ENCODE data around the gene RPN1. TPM values are rescaled to one million over a fixed set of nuclear protein-coding genes. Genes with fewer than 3 reads are reported as not detected.
"Not testable (repeated sequence)": the region's sequence is repeated elsewhere in the genome, so short reads cannot be mapped to it uniquely, and the experiment has no call there.

The RPN1 gene
- total RNA-seq, 1 donor from 2014 or later: 285 TPM

- TF ChIP-seq CTCF (conservative IDR thresholded peaks at IDR 0.05; ENCODE audit: low read depth, low read length): no peak
- DNase-seq (ENCODE audit: low read depth): no peak
- no peak overlapping the region for H3K4me3 ChIP-seq (ENCODE audit: low read depth, low read length)
These were observed 34.5 kb upstream of the RPN1 start for GRCh38 chr3:128684986-128685726.

- no peak for DNase-seq (ENCODE audit: low read depth)
- no peak for TF ChIP-seq CTCF (conservative IDR thresholded peaks at IDR 0.05; ENCODE audit: low read depth, low read length)
- H3K4me3 ChIP-seq (ENCODE audit: low read depth, low read length): no peak overlapping the region
These were observed 33.3 kb upstream of the RPN1 start for GRCh38 chr3:128683957-128684356.

GRCh38 chr3:128681369-128681829 lies 30.8 kb upstream of the RPN1 start:
- DNase-seq (ENCODE audit: low read depth): no peak
- TF ChIP-seq CTCF (conservative IDR thresholded peaks at IDR 0.05; ENCODE audit: low read depth, low read length): no peak

GRCh38 chr3:128680603-128681368 lies 30.2 kb upstream of the RPN1 start:
- TF ChIP-seq CTCF (conservative IDR thresholded peaks at IDR 0.05; ENCODE audit: low read depth, low read length): peak; percentile 94
- H3K4me3 ChIP-seq (ENCODE audit: low read depth, low read length): peak overlapping the region; percentile 69
- peak; percentile 64 for DNase-seq (ENCODE audit: low read depth)

More at GRCh38 chr3:128681369-128681829, 30.8 kb upstream of the RPN1 start:
- H3K4me3 ChIP-seq (ENCODE audit: low read depth, low read length): peak overlapping the region; percentile 69

- no peak for DNase-seq (ENCODE audit: low read depth)
- TF ChIP-seq CTCF (conservative IDR thresholded peaks at IDR 0.05; ENCODE audit: low read depth, low read length): no peak
These were observed 28.7 kb upstream of the RPN1 start for GRCh38 chr3:128679338-128679737.

GRCh38 chr3:128675802-128676201 lies 25.2 kb upstream of the RPN1 start:
- H3K4me3 ChIP-seq (ENCODE audit: low read depth, low read length); DNase-seq (ENCODE audit: low read depth): not testable (repeated sequence)

More at GRCh38 chr3:128679338-128679737, 28.7 kb upstream of the RPN1 start:
- no peak overlapping the region for H3K4me3 ChIP-seq (ENCODE audit: low read depth, low read length)

GRCh38 chr3:128674161-128674784 lies 23.7 kb upstream of the RPN1 start:
- no peak for TF ChIP-seq CTCF (conservative IDR thresholded peaks at IDR 0.05; ENCODE audit: low read depth, low read length)
- H3K4me3 ChIP-seq (ENCODE audit: low read depth, low read length): no peak overlapping the region

More at GRCh38 chr3:128674161-128674784, 23.7 kb upstream of the RPN1 start:
- no peak for DNase-seq (ENCODE audit: low read depth)
